Esophagus muscularis mucosa (tissue), 3 donors: ENCODE measurements around the gene TPK1.

Experiments used
- CTCF ChIP-seq, 3 experiments: fragments of 200-600 bp in 2 of 3; fragments of 450-650 bp in 1 of 3; sonication (generic) in 2 of 3; IDR thresholded peaks; one replicate each; pipeline ENCODE4 v1.5.1; 2017 to 2019; ENCODE audit warnings: antibody characterized with exemption in 3 of 3, mild to moderate bottlenecking in 2 of 3, moderate library complexity in 1 of 3
- POLR2A ChIP-seq: fragments of 450-650 bp; IDR thresholded peaks from one replicate; pipeline ENCODE4 v1.6.1; 2017; ENCODE audit warnings: antibody characterized with exemption, moderate library complexity, mild to moderate bottlenecking, low read depth
- POLR2AphosphoS5 ChIP-seq, 2 donors: sonication (generic); formaldehyde crosslinking; IDR thresholded peaks; one replicate each; pipeline ENCODE4 v1.6.1; 2017; ENCODE audit warnings: antibody characterized with exemption in 2 of 2

DNA sequence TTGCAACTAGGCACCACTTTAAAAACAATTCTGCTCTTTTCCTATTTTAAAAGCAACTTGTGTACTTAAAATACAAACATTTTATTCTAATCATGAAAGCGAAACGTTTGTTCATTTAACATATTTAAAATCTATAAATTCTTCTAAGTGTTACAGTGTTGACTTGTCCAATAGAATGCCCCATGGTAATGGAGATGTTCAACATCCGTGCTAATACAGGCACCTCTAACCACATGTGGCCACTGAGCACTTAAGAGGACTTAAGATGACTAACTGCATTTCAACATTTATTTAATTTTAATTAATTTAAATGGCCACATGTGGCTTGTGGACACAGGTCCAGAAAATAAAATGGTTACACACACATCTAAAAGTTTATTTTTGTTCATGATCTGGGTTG lies 115.1 kb downstream of the TPK1 start:
- no peak for TF ChIP-seq CTCF (IDR thresholded peaks at IDR 0.05)
- no peak for TF ChIP-seq POLR2AphosphoS5 (IDR thresholded peaks at IDR 0.05)
- no peak for TF ChIP-seq POLR2A
